GM12865 (cell line): ENCODE data around the gene EGR2.

Experiments used
- DNase-seq: peaks from one replicate; pipeline ENCODE4 v3.0.0; 2010; ENCODE audit warnings: low read depth
- H3K4me3 ChIP-seq: 2 replicates; pipeline ENCODE4 v1.5.1; 2011; ENCODE audit warnings: mild to moderate bottlenecking, low read depth, low read length, control low read depth
- CTCF ChIP-seq: IDR thresholded peaks from 2 replicates; pipeline ENCODE4 v1.5.1; 2011; ENCODE audit warnings: low read length, control low read depth, low read depth, inconsistent platforms; ENCODE audit not compliant: insufficient read depth; ENCODE audit errors: missing control alignments

Gene EGR2

GRCh38 chr10:62779487-62780248 is 36.5 kb downstream of the EGR2 start:
- H3K4me3 ChIP-seq, result no peak overlapping the region
- no peak for TF ChIP-seq CTCF
- DNase-seq, result peak; percentile 94

DNA sequence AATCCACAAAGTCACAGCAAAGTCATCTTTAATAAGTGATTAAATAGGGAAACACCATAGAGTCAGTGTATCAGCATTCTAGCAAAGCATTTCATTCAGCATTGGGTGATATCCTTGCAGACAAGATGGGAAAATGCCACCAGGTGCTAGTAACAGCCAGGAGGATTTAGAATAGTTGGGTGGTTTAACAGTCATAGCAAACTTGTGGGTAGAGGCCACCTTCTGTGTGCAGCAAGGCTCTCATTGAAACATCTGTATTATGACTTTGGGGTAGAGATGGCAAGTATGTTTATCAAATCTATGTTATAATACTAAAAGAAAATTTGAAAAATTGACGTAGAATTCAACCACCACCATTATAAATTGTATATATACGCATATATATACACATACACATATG is 38.0 kb downstream of the EGR2 start:
- H3K4me3 ChIP-seq, result no peak overlapping the region
- DNase-seq, result peak; percentile 51
- TF ChIP-seq CTCF, result no peak

DNA sequence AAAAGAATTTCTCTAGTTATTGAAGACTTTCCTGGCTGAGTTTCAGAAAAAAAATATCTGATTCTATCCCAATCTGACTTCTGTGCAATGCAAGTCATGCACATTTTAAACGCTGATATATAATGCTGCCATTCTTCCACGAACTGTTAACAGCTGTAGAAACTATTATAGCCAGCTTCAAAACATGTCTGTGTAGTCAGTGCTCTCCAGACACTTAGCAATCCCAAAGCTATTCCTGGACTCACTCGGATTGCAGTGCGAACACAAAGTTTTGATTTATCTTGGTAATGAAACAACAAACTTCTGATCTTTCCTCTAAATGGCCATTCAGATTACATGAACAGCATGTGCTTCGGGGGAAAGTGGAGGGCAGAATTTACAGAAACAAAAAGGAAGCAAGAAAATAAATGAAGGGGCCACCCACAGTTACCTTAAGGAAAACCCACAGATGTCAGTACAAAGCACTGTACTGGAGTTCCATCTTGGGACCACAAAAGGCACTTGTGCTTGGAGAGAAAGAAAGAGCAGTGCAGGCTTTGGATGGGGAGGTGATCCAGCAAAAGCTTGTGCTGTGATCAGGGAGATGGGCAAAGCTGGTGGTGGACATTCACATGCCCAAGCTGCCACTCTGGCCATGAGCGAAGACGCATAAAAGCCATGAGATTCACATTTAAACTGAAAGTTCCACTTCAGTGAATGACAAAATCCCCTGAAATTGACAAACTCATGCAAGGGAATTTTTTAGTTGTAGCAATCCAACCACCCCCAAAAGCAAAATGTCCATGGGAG is 43.8 kb downstream of the EGR2 start:
- DNase-seq, result peak; percentile 49
- TF ChIP-seq CTCF, result no peak

DNA sequence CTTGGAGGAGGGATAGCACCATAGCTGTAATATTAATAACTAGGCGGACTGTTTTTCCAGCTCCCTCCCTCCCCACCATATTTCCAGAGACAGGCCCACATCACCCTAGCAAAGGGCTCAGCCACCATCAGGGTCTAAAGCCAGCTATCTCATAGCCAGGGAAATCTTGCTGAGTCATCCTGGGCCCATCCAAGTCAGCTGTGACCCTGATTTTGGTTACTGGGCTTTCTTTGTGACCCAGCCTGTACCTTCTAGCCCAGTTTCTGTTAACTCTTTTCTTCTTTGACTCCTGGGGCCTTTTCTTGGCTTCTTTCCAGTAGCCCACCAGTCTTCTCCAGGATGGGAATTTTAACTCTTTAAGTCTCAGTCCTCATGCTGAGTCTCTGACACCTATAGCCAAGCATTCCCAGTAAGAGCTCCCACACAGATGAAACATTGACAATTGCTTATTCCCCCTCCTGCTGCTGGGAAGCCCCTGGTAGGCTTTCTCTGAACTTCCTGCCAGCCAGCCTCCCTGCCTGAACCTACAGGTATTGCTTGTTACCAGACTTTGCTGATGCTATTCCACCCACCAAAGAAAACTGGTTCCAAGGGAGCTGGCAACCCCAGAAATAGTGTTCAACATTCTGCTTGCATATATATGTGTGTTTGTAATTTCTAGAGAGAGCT is 46.5 kb downstream of the EGR2 start:
- H3K4me3 ChIP-seq, result no peak overlapping the region
- TF ChIP-seq CTCF, result no peak
- peak; percentile 73 for DNase-seq

More for the DNA sequence above, 43.8 kb downstream of the EGR2 start:
- no peak overlapping the region for H3K4me3 ChIP-seq

GRCh38 chr10:62766386-62766785 is 49.8 kb downstream of the EGR2 start:
- DNase-seq, result no peak
- H3K4me3 ChIP-seq, result no peak overlapping the region
- TF ChIP-seq CTCF, result no peak

GRCh38 chr10:62765726-62766125 is 50.4 kb downstream of the EGR2 start:
- DNase-seq, result no peak
- H3K4me3 ChIP-seq, result no peak overlapping the region
- no peak for TF ChIP-seq CTCF
